Peyer's patch (tissue), 4 donors: ENCODE results near the gene UGT1A9. TPM values are rescaled to one million over a fixed set of nuclear protein-coding genes. Genes with fewer than 3 reads are reported as not detected.

Experiments
- DNase-seq, 3 donors: peaks; one replicate each; pipeline ENCODE4 v3.0.0-alpha.2; 2017 to 2019
- H3K27ac ChIP-seq, 4 donors: fragments of 200-600 bp; sonication (generic); one replicate each; pipeline ENCODE4 v1.5.1; 2016 to 2019
- H3K27me3 ChIP-seq, 2 donors: fragments of 200-600 bp; sonication (generic); one replicate each; pipeline ENCODE4 v1.5.1; 2019
- H3K36me3 ChIP-seq, 3 donors: fragments of 200-600 bp; sonication (generic); one replicate each; pipeline ENCODE4 v1.5.1; 2016 to 2019
- H3K4me1 ChIP-seq, 4 donors: fragments of 200-600 bp; sonication (generic); one replicate each; pipeline ENCODE4 v1.5.1; 2016 to 2019
- H3K4me3 ChIP-seq, 4 donors: fragments of 200-600 bp; sonication (generic); 1 replicate in 3 of 4; 2 replicates in 1 of 4; pipeline ENCODE4 v1.5.1; 2016 to 2019; ENCODE audit warnings: mild to moderate bottlenecking in 1 of 4
- H3K9me3 ChIP-seq, 4 donors: fragments of 200-600 bp; sonication (generic); one replicate each; pipeline ENCODE4 v1.5.1; 2016 to 2019; ENCODE audit warnings: mild to moderate bottlenecking in 1 of 4
- POLR2A ChIP-seq, 2 donors: fragments of 450-650 bp; IDR thresholded peaks; one replicate each; pipeline ENCODE4 v1.5.1; 2017; ENCODE audit warnings: antibody characterized with exemption in 2 of 2, mild to moderate bottlenecking in 2 of 2, moderate library complexity in 2 of 2
- total RNA-seq, 4 donors: library from RNA; depleted of rRNA; stranded (reverse); fragments of >200 nt; gene quantifications; one replicate each; pipeline ENCODE4 v1.1.0, GENCODE V29; 2016
- TF ChIP-seq, protein P1 (sequence below), 6 experiments: fragments of 450-650 bp in 4 of 6; fragments of 200-600 bp in 2 of 6; sonication (generic) in 1 of 6; IDR thresholded peaks; one replicate each; pipeline ENCODE4 v1.5.1; 2017 to 2019; ENCODE audit warnings: antibody characterized with exemption in 6 of 6, mild to moderate bottlenecking in 3 of 6, moderate library complexity in 1 of 6

The UGT1A9 gene
- total RNA-seq, 4 donors from 2014 or later: 4.1 to 17.3 (median 14.1) TPM

DNA sequence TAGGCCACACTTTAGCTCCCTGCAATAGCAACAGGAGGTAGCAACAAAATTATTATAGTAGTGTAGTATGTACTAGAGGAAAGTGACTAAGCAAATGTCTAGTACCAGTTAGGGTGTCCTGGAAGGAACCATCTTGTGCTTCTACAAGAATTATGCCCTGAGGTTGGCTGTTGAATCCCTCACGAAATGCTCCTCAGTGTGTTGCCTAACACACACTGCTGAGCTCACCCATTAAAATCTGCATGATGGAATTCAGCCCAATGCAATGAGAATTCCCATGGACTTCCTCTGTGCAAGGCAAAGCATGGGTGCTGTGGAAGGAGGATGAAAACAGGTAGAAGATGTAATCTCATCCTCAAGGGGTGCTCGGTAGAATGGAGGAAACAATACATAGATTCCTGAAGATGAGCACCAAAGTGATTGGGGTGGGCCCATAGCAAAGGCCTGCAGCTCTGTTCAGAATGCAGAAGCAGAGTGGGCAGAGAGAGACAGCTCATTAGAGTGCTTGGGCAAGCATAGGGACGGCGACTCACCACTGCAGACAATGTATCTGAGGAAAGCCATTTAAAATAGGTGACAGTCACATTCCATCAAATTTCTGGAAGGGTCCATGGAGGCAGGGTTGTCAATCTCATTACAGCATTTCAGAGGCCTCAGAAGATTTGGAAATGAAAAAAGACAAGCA lies 8.8 kb downstream of the UGT1A9 start:
- Histone ChIP-seq H3K4me3 (no peak overlapping the region), H3K9me3 (no peaks in the 10 kb centered on the region), H3K27me3 (no peaks in the 10 kb centered on the region), H3K27ac (no peak overlapping the region), H3K4me1 (peaks cover 0 to 5% (median 0%) of the 10 kb centered on the region in 4 donors), H3K36me3 (no peaks in the 10 kb centered on the region)
- no peak for TF ChIP-seq POLR2A (IDR thresholded peaks at IDR 0.05)
- no peak for DNase-seq

DNA sequence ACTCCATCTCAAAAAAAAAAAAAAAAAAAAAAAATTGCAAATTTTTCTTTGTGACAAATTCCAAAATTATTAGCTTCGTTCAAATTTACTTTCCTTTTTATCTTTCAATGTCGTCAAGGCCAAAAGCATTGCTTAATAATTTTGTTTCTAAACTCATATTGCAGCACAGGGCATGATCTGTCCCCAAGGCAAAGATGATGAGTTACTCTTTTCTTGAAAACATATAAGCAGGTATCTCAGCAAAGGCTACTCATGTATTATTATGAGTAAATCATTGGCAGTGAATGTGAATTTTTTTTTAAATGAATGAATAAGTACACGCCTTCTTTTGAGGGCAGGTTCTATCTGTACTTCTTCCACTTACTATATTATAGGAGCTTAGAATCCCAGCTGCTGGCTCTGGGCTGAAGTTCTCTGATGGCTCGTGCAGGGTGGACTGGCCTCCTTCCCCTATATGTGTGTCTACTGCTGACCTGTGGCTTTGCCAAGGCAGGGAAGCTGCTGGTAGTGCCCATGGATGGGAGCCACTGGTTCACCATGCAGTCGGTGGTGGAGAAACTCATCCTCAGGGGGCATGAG lies 9.9 kb downstream of the UGT1A9 start, which contains the start of gene UGT1A7:
UGT1A7 (plus strand) TSS at position 381 of the 579 bp plus-strand sequence; CDS start at position 418, 37 bp downstream.
- TF ChIP-seq POLR2A (IDR thresholded peaks at IDR 0.05): no peak
- TF ChIP-seq, protein P1, sequence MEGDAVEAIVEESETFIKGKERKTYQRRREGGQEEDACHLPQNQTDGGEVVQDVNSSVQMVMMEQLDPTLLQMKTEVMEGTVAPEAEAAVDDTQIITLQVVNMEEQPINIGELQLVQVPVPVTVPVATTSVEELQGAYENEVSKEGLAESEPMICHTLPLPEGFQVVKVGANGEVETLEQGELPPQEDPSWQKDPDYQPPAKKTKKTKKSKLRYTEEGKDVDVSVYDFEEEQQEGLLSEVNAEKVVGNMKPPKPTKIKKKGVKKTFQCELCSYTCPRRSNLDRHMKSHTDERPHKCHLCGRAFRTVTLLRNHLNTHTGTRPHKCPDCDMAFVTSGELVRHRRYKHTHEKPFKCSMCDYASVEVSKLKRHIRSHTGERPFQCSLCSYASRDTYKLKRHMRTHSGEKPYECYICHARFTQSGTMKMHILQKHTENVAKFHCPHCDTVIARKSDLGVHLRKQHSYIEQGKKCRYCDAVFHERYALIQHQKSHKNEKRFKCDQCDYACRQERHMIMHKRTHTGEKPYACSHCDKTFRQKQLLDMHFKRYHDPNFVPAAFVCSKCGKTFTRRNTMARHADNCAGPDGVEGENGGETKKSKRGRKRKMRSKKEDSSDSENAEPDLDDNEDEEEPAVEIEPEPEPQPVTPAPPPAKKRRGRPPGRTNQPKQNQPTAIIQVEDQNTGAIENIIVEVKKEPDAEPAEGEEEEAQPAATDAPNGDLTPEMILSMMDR (IDR thresholded peaks at IDR 0.05): no peak
- Histone ChIP-seq H3K27ac (no peak within 1 kb of the TSS), H3K36me3 (no peaks in the 10 kb centered on the region), H3K27me3 (no peaks in the 10 kb centered on the region), H3K9me3 (no peaks in the 10 kb centered on the region), H3K4me1 (peaks cover 0 to 5% (median 0%) of the 10 kb centered on the region in 4 donors), H3K4me3 (no peak within 1 kb of the TSS)
- no peak for DNase-seq

DNA sequence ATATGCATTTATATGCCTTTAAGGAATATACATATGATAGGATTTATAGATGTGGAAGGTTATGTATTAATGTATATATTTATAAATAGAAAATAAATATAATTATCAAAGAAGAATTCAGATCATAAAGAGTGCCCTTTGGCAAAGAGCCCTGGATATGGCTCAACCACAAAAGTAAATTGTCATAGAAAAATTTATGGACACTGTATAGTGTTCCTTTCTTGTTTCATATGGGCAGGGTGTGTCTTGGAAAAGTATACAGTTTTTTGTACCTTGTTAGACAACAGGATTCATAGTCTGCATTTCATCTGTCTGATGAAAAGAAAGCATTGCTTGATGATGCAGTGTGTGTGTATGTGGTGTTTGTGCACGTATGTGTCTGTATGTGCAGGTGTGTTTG lies 12.9 kb downstream of the UGT1A9 start:
- DNase-seq: no peak
- no peaks in the 10 kb centered on the region for H3K36me3 ChIP-seq

DNA sequence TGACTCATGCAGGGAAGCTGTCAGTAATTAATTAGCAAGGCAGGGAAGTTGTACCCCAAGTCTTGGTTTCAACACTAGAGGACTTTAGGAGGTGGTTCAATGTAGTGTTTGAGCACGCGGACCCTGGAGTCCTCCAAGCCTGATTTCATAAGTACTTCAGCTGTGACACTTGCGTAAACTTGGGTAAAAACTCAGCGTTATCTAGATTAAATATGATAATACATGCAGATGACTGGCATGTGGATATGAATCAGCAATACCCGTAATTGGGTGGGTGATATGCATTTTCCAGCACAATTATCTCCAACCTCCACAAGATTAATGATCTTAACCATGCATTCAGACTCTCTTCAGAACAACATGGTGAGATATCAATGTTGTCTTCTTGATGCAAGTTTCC lies 15.2 kb downstream of the UGT1A9 start:
- H3K36me3 ChIP-seq: no peaks in the 10 kb centered on the region

More for the DNA sequence above, 12.9 kb downstream of the UGT1A9 start:
- Histone ChIP-seq H3K27me3 (no peaks in the 10 kb centered on the region), H3K27ac (no peak overlapping the region), H3K4me3 (no peak overlapping the region), H3K9me3 (no peaks in the 10 kb centered on the region), H3K4me1 (peaks cover 0 to 11% (median 0%) of the 10 kb centered on the region in 4 donors)
- TF ChIP-seq, protein P1 (IDR thresholded peaks at IDR 0.05): no peak
- TF ChIP-seq POLR2A (IDR thresholded peaks at IDR 0.05): no peak

DNA sequence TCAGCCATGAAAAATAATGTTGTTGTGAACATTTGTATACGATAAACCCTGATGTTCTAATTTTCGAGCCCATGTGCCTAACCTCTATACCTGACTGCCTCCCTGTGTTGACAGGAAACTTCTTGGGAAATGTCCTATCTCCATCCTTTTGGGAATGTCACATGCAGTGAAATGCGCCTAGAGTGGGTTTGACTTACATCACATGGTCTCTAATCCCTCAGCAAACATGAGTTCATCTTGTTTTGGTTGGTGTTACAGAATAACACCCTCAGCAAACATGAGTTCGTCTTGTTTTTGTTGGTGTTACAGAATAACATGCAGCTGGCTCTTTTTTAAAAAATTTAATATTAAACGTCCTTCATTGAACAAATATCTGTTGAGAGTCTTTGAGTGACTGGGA lies 16.6 kb downstream of the UGT1A9 start:
- no peaks in the 10 kb centered on the region for H3K27me3 ChIP-seq
- H3K4me1 ChIP-seq: peaks cover 0 to 27% (median 0%) of the 10 kb centered on the region in 4 donors
- no peak for DNase-seq
- TF ChIP-seq, protein P1 (IDR thresholded peaks at IDR 0.05): no peak
- TF ChIP-seq POLR2A (IDR thresholded peaks at IDR 0.05): no peak
- H3K27ac ChIP-seq: no peak overlapping the region
- no peak overlapping the region for H3K4me3 ChIP-seq
- H3K36me3 ChIP-seq: no peaks in the 10 kb centered on the region
- no peaks in the 10 kb centered on the region for H3K9me3 ChIP-seq

More for the DNA sequence above, 15.2 kb downstream of the UGT1A9 start:
- Histone ChIP-seq H3K27me3 (no peaks in the 10 kb centered on the region), H3K4me1 (peaks cover 0 to 22% (median 0%) of the 10 kb centered on the region in 4 donors), H3K4me3 (no peak overlapping the region), H3K27ac (no peak overlapping the region), H3K9me3 (no peaks in the 10 kb centered on the region)
- DNase-seq: no peak
- TF ChIP-seq POLR2A (IDR thresholded peaks at IDR 0.05): no peak
- TF ChIP-seq, protein P1 (IDR thresholded peaks at IDR 0.05): no peak

DNA sequence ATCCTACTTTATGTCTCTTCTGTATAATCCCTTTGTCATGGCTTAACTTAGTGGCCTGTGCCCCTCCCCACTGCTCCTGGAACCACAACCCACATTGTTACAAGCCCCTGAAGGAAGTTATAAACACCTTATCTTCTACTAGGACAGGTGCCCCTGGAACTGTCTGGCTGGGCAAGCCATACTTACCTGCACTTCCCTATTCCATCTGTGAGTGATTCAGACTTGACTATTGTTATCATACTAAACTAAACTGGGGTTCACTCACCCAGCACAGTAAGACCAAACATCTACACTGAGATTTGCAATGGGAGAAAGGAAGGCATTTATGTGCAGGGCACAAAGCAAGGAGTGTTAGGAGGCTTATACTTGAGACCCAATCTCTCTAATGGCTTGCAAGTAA lies 17.3 kb downstream of the UGT1A9 start:
- H3K27me3 ChIP-seq: no peaks in the 10 kb centered on the region
- H3K27ac ChIP-seq: no peak overlapping the region
- peaks cover 0 to 34% (median 0%) of the 10 kb centered on the region in 4 donors for H3K4me1 ChIP-seq
- no peaks in the 10 kb centered on the region for H3K36me3 ChIP-seq
- H3K9me3 ChIP-seq: no peaks in the 10 kb centered on the region
- H3K4me3 ChIP-seq: no peak overlapping the region
- no peak for TF ChIP-seq POLR2A (IDR thresholded peaks at IDR 0.05)
- TF ChIP-seq, protein P1 (IDR thresholded peaks at IDR 0.05): no peak
- no peak for DNase-seq
